Measurements from ENCODE around the gene FEM1C.

The FEM1C gene

DNA sequence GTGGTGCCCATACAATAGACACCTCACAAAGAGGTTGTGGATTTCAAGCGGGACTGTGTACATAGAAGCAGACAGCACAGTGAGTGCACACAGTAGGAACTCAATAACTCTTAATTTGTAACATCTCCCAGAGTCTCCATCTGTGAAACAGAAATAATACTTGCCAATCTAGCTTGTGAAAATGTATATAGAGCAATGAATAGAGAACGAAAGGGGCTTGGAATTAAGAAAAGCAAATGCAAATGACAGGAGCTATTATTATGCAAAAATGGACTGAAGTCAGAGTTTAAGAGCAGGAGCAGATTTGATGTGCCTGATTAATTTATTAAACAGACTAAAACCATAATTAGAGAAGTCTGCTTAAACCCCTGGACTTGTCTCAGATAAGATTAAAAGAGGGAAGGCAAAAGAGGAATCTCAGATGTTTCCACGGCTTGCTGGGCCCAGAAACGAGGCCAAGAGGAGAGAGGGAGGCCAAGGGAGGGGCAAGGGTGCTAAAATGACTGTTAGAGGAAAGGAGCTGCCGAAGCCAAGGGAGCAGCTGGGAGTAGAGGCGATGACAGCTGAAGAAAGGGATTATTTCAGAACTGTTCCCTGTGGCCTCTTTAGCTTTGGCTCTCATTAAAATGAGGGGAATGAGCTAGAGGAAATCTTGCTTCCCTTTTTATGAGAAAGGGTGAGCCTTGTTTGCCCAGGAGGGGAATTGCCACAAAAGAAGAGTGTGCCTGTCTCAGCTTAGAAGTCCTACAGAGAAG is 72.1 kb downstream of the FEM1C start:
- CTCF ChIA-PET, result interaction anchor here (1.6 kb wide), 1 partner anchor 102 kb away, joined by 4 read pairs; no protein-coding TSS in a partner anchor
- TF ChIP-seq ZNF19 (tag by site-specific recombination; IDR thresholded peaks at IDR 0.05; ENCODE audit: low read depth) (no peak), ZNF785 (tag by site-specific recombination; IDR thresholded peaks at IDR 0.05) (no peak), TRIM28 (IDR thresholded peaks at IDR 0.05; ENCODE audit: borderline replicate concordance, low read length) (no peak), ZNF560 (tag by site-specific recombination; IDR thresholded peaks at IDR 0.05; ENCODE audit: borderline replicate concordance) (no peak), ZNF248 (tag by site-specific recombination; IDR thresholded peaks at IDR 0.05) (no peak), ZNF132 (tag by site-specific recombination; IDR thresholded peaks at IDR 0.05; ENCODE audit: borderline replicate concordance) (no peak), ZNF529 (tag by site-specific recombination; IDR thresholded peaks at IDR 0.05; ENCODE audit: insufficient replicate concordance) (no peak), YY2 (tag by site-specific recombination; IDR thresholded peaks at IDR 0.05) (no peak), ZFP41 (tag by site-specific recombination; IDR thresholded peaks at IDR 0.05; ENCODE audit: borderline replicate concordance) (no peak)
- TF ChIP-seq, protein P1, sequence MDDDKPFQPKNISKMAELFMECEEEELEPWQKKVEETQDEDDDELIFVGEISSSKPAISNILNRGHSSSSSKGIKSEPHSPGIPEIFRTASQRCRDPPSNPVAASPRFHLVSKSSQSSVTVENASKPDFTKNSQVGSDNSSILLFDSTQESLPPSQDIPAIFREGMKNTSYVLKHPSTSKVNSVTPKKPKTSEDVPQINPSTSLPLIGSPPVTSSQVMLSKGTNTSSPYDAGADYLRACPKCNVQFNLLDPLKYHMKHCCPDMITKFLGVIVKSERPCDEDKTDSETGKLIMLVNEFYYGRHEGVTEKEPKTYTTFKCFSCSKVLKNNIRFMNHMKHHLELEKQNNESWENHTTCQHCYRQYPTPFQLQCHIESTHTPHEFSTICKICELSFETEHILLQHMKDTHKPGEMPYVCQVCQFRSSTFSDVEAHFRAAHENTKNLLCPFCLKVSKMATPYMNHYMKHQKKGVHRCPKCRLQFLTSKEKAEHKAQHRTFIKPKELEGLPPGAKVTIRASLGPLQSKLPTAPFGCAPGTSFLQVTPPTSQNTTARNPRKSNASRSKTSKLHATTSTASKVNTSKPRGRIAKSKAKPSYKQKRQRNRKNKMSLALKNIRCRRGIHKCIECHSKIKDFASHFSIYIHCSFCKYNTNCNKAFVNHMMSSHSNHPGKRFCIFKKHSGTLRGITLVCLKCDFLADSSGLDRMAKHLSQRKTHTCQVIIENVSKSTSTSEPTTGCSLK (tag by site-specific recombination; IDR thresholded peaks at IDR 0.05), result no peak
- TF ChIP-seq, protein P2, sequence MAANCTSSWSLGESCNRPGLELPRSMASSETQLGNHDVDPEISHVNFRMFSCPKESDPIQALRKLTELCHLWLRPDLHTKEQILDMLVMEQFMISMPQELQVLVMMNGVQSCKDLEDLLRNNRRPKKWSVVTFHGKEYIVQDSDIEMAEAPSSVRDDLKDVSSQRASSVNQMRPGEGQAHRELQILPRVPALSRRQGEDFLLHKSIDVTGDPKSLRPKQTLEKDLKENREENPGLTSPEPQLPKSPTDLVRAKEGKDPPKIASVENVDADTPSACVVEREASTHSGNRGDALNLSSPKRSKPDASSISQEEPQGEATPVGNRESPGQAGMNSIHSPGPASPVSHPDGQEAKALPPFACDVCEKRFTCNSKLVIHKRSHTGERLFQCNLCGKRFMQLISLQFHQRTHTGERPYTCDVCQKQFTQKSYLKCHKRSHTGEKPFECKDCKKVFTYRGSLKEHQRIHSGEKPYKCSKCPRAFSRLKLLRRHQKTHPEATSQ (tag by site-specific recombination; IDR thresholded peaks at IDR 0.05), result no peak
- no peaks in the 10 kb centered on the region for H3K4me1 ChIP-seq (ENCODE audit: control insufficient read depth, insufficient read depth, low read length)

DNA sequence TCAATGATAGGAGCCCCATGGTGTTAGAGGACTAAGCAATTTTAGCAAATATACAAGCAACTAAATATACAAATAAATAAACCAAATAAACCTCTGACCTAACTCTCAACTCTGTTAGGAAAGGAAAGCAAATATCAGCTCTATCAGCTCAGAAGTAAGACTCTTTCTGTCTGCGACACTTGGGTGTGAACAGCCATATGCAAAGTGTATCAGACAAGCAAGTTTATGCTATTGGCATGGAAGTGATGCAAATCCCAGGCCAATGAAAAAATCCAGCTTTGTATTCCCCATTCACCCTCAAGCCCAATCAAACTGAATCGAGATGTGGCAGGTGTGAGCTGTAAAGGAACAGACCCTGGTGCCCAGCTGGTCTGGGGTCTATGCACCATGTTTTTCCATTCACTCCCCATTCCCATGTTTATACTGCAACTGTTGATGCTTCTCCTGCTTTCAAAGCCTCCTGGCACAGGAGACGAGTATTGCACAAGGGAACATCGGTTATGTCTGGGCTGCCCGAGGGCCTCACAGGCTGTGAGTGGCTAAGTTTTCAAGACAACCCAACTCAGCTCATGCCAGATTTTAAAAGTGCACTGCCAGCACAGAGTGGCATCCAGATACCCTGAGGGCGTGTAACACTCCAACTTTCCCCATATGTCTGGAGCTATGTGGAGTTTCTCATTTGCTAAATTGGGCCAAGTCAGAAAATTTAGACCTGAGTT is 73.1 kb downstream of the FEM1C start:
- H3K27ac ChIP-seq (ENCODE audit: extremely low read depth, low read depth, low read length), result no peak overlapping the region
- no peaks in the 10 kb centered on the region for H3K4me1 ChIP-seq (ENCODE audit: control insufficient read depth, insufficient read depth, low read length)
- CTCF ChIA-PET, result interaction anchor here (0.5 to 1.6 kb wide), 2 partner anchors 103 to 472 kb away, joined by 3 to 4 read pairs; no protein-coding TSS in a partner anchor
- no peak overlapping the region for H3K4me3 ChIP-seq (ENCODE audit: low read depth, low read length)
- no peaks in the 10 kb centered on the region for H3K9me3 ChIP-seq (ENCODE audit: control insufficient read depth, insufficient read depth, low read depth, low read length)
- POLR2A ChIA-PET, result no interaction called here
- H3K36me3 ChIP-seq (ENCODE audit: control insufficient read depth in 2 of 2, insufficient read depth in 1 of 2, low read length in 2 of 2), result no peaks in the 10 kb centered on the region
- TF ChIP-seq ZNF792 (tag by site-specific recombination; IDR thresholded peaks at IDR 0.05) (no peak), ZNF155 (tag by site-specific recombination; IDR thresholded peaks at IDR 0.05) (no peak), WT1 (tag by site-specific recombination; IDR thresholded peaks at IDR 0.05) (no peak), ZNF248 (tag by site-specific recombination; IDR thresholded peaks at IDR 0.05) (no peak), ZNF768 (tag by site-specific recombination; IDR thresholded peaks at IDR 0.05) (no peak), GFI1B (tag by site-specific recombination; IDR thresholded peaks at IDR 0.05) (no peak), ZNF76 (tag by site-specific recombination; IDR thresholded peaks at IDR 0.05; ENCODE audit: borderline replicate concordance, low read depth) (no peak), ZBTB7A (tag by site-specific recombination; IDR thresholded peaks at IDR 0.05; ENCODE audit: low read depth) (no peak)
- TF ChIP-seq, protein P3, sequence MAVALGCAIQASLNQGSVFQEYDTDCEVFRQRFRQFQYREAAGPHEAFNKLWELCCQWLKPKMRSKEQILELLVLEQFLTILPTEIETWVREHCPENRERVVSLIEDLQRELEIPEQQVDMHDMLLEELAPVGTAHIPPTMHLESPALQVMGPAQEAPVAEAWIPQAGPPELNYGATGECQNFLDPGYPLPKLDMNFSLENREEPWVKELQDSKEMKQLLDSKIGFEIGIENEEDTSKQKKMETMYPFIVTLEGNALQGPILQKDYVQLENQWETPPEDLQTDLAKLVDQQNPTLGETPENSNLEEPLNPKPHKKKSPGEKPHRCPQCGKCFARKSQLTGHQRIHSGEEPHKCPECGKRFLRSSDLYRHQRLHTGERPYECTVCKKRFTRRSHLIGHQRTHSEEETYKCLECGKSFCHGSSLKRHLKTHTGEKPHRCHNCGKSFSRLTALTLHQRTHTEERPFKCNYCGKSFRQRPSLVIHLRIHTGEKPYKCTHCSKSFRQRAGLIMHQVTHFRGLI (tag by site-specific recombination; IDR thresholded peaks at IDR 0.05), result no peak
- TF ChIP-seq, protein P4, sequence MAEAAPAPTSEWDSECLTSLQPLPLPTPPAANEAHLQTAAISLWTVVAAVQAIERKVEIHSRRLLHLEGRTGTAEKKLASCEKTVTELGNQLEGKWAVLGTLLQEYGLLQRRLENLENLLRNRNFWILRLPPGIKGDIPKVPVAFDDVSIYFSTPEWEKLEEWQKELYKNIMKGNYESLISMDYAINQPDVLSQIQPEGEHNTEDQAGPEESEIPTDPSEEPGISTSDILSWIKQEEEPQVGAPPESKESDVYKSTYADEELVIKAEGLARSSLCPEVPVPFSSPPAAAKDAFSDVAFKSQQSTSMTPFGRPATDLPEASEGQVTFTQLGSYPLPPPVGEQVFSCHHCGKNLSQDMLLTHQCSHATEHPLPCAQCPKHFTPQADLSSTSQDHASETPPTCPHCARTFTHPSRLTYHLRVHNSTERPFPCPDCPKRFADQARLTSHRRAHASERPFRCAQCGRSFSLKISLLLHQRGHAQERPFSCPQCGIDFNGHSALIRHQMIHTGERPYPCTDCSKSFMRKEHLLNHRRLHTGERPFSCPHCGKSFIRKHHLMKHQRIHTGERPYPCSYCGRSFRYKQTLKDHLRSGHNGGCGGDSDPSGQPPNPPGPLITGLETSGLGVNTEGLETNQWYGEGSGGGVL (tag by site-specific recombination; IDR thresholded peaks at IDR 0.05), result no peak
- TF ChIP-seq, protein P5, sequence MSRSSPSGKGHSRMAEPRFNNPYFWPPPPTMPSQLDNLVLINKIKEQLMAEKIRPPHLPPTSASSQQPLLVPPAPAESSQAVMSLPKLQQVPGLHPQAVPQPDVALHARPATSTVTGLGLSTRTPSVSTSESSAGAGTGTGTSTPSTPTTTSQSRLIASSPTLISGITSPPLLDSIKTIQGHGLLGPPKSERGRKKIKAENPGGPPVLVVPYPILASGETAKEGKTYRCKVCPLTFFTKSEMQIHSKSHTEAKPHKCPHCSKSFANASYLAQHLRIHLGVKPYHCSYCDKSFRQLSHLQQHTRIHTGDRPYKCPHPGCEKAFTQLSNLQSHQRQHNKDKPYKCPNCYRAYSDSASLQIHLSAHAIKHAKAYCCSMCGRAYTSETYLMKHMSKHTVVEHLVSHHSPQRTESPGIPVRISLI (tag by site-specific recombination; IDR thresholded peaks at IDR 0.05), result no peak

More for the DNA sequence above, 72.1 kb downstream of the FEM1C start:
- POLR2A ChIA-PET, result no interaction called here
- no peak overlapping the region for H3K4me3 ChIP-seq (ENCODE audit: low read depth, low read length)
- no peaks in the 10 kb centered on the region for H3K9me3 ChIP-seq (ENCODE audit: control insufficient read depth, insufficient read depth, low read depth, low read length)
- no peaks in the 10 kb centered on the region for H3K36me3 ChIP-seq (ENCODE audit: control insufficient read depth in 2 of 2, insufficient read depth in 1 of 2, low read length in 2 of 2)
- no peak overlapping the region for H3K27ac ChIP-seq (ENCODE audit: extremely low read depth, low read depth, low read length)
